ENCODE data around the gene PRICKLE2.
"Not testable (repeated sequence)": the region's sequence is repeated elsewhere in the genome, so short reads cannot be mapped to it uniquely, and the experiment has no call there.

PRICKLE2 gene

DNA sequence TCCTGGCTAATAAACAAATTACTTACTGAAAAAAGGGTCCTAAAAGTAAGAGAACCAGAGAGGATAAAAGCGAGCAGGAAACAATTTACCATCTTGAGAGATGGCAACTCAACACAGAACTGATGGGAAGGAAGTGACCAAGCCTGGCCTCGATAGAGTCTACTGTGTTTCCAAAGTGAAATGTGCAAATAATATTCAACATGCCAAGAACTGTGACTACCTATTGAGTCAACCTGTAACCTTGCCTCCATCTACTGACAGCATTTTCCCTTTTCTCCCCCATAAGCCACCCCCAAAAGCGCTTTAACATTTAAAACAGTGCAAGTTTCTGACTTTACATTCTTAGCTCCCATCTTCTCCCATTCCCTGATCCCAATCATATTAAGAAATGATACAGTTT, 126.6 kb downstream of the PRICKLE2 start:
- DNase-seq: no peak

DNA sequence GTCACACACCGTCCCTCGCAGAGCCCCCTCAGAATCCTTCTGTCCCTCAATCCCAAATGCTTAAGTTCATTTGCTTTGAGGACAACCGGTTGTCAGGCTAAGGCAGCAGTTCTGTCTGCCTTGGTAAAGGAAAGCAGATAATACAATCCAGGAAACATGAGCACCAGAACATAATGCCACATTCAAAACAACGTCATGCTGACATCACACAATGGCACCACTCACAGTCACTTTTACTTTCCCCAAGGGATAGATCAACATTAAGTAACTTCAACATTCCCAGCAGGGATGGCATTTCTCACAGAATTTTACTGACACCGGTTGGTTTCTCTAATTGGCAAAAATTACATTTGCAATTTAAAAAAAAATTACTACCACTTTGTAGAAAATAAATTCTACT, 127.3 kb downstream of the PRICKLE2 start:
- no peak for DNase-seq

DNA sequence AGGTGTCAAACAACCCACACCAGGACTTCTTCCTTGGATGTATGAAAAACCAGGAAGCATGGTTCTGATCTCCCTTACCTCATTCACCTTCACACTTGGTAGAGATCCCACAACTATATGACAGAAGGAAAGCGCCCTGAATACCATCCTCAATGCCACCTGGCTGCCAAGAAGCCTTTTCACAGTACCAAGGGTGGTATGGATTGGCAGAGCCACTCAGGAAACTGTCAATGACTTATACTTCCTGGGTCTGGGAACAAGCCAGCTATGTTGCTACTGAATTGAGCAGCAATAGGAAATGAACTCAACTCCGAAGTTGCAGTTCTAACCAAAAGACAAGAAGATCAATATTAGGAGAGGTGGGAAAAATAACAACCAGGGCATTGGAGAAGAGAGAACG, 129.5 kb downstream of the PRICKLE2 start:
- DNase-seq: no peak

DNA sequence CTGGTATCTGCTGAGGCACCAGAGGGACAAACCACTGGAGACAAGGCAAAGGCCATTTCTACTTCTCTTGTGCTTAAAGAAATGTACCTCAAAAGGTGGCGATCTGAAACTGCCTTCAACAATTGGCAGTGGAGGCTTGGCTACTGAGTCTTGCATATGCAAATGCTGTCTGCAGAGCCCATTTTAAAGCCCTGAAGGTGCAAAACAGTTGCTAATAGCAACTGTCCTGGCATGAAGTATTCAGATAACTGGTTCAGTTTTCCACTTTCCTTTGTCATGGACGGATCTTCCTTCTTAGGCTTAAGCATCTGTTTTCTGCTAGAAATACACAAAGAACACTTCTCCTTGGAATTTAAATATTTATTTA, 130.6 kb downstream of the PRICKLE2 start:
- no peak for DNase-seq

DNA sequence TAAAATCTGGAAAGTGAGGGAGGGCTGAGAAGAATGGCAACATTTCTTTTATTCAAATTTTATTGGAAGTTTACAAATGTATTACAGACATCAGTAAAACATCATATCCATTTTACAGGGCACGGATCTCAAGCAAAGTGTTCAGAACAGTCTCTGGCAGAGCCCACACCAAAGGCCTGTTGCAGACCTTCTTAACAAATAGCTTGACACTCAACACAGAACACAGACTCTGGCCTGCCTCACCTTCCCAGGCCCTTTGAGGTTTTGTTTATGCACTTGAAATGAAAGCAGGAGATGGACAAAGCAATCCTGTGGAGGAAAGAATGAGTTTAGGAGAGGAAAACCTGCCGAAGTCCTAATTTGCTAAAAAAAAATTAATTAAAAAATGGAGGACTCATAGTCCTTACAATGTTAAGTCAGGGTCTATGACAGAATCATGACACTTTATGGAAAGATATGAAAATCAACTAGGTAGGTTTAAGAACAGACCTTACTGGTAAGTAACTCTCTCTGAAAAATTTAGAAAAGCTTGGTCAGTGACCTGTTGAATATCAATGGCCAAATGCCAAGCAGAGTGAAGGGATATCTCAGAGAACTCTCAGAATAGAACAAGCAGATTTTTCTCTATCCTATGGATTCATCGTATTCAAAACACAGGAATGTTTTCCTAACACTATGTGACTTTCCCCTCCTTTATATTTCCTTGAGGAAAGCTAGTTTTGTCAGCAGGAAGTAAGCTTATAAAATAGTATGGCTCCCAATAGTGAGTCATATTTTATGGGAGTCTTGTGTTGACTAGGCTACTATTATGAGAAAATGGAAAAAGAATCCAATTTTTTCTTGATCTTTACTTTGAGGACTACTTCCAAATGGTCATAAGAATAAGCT, 131.2 kb downstream of the PRICKLE2 start:
- no peak for DNase-seq

DNA sequence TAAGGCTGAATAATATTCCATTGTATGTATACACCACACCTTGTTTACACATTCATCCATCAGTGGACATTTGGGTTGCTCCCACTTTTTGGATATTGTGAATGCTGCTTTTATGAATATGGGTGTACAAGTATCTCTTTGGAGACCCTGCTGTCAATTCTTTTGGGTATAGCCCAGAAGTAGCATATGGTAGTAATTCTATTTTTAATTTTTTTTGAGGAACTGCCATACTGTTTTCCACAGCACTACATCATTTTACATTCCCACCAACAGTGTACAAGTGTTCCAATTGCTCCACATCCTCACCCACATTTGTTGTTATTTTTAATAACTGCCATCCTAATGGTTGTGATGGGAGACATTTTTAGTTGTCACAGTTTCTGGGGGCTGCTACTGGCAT, 132.1 kb downstream of the PRICKLE2 start:
- DNase-seq: no peak

DNA sequence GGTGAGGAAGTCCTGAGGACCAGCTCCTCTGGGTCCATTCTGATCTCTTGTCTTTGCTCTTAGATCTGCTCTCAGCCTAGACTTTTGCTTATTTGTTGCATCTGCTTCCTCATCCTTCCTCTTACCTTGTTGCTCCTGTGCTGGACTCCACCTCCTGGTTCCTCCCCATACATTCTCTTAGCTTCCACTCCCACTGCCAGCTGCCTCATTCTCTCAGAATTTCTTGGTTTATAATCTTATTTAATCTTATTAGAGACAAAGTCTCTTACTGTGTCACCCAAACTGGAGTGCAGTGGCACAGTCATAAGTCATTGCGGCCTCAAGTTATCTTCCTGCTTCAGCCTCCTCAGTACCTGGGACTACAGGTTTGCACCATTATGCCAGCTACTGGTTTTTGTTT, 133.8 kb downstream of the PRICKLE2 start:
- no peak for DNase-seq

DNA sequence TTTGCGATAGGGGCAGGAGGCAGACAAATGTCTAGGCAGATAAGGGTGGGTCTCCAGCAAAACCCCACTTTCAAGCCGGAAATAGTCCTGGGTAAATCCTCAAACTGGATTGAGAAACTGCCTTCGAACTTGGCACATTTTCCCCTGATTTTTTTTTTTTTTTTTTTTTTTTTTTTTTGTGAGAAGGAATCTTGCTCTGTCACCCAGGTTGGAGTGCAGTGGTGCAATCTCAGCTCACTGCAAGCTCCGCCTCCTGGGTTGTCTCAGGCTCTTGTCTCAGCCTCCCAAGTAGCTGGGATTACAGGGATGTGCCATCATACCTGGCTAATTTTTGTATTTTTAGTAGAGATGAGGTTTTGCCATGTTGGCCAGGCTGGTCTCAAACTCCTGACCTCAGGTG, 135.9 kb downstream of the PRICKLE2 start:
- DNase-seq: not testable (repeated sequence)

DNA sequence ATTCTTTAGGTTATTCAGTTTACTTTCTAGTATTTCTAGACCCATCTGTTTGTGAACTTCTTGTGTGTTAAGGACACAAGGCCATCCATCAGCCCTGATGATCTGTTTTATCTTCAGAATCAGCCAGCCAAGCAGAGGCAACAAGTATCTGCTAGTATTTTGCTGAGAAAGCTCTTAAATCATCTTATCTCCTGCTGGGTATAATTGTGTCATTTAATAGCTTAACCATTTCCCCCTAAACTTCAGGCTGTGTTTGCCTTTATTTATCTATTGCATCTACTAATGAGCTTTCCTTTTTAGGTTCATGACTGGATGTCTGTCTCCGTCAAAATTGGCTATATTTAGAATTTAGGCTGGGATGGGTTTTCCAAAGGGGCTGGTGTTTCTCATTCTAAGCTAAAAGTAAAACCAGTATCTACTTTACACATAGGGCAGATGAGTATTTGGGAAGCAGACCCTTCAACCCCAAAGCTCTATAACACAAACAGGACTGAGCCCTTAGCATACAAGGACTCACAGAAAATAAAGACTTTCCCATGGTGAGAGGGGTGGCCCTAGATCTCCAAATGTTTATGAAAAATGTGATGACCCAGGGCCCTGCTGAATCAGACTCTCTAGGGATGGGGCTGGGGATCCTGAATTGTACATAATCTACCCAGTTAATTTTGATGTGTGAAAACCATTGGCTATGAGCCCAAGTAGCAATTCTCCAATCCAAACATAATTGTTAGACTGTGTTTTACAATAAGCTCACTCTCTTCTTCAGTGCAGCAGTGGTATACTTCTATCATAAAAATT, 136.7 kb downstream of the PRICKLE2 start:
- DNase-seq: no peak

DNA sequence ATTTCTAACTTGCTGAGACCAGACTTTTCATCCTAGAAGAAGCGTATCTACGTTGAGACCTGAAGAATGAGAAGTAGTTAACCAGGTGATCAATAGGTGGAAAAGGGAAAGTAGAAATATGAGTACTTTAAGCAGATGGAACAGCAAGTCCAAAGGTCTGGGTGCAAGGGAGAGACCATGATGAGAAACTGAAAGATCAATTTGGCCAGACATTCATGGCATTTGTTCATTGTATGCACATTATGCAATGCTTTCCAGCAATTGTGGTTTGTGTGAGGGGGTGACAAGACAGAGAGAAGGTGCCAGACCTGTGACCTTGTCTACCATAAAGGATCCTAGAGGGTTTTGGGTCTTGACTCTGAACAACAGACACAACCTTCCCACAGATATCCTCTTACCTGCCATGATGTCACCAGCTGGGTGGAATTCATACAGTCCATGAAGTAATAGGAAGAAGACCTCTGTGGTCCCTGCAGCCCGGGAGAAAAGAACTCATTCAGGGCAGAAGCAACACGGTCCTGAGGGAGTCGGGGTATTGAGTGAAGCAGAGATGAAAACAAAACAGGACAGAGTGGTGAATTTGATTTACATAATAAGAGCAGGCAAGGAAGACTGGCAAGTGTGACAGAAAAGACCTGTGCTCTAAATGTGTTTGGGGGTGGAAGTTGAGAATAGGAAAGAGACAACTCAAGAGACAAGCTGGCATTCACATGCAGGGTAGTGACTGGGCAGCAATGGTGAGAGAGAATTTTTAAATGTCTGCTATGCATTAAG, 138.6 kb downstream of the PRICKLE2 start:
- DNase-seq: no peak

DNA sequence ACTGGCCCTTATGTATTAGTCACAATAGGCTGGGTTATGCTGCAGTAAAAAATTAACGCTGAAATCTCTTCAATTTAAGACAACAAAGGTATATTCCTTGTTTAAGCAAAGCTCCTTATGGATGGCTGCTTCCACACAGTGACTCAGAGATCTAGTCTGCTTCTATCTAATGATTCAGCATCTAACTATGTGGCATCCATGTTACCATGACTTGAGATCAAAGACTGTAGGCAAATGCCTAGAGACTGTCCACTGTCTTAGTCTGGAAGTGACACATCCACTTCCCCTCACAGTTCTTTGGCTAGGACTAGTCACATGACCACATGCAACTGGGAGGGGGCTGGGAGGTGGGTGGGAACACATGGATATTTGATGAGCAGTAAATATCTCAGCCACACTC, 140.6 kb downstream of the PRICKLE2 start:
- DNase-seq: no peak

DNA sequence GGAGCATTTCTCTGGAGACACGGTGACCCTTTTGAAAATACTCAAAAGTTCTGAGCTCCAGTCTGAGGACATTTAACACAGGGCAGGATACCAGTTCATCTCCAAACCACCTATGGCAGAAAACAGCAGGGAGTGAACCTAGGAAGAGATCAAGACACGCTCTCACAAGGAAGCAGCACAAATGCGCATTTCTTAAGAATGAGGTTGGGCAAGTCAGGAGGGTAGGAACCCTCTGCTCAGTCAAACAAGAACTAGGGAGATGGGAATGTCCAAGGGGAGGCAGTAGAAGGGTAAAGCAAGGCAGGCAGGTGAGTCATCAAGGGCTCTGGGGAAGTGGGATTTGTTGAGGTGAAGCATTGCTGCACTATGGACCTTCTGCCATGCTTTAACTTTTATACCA, 141.7 kb downstream of the PRICKLE2 start:
- no peak for DNase-seq

DNA sequence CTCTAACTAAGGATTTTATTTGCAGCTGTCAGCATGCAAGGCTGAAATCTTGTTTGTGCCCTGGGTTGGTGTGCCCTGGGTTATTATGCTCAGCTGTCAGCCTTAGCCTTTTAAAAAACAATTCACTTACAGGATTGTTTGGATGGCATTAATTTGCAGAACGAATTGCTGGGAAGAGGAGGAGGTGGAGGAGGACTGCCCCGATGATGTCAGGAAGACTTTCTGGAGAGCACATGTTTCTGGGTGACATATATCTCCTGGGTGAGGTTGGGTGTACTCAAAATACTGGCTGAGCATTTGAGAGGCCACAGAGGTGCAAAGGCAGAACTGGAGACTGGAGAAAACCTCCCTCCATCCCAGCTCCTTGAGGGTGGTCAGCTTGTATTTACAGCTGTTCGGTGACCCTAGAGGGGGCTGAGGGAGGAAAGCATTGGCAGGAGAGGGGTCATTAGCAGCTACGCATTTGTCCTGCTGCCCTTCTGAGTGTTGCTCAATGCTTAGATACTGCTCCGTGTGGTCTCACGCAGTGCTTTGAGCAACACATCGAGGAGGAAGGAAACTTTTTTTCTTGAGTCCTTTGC, 142.2 kb downstream of the PRICKLE2 start:
- no peak for DNase-seq

DNA sequence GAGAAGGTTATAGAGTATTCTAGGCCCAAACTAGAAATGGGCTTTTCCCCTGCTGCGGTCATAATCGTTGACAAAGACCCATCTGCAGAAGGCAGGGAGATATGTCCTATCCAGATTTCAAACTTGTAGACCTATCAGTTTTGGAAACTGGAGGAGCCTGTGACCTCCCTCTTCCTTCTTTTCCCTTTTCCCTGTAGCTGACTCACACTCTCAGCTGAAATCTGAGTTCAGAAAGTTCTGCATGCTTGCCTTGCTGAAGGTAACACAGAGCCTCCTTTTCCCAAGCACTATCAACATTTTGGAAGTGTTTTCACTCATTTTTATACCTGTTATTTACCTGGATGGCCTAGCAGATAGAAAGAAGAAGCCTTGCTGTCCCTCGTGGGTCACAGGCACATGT, 142.9 kb downstream of the PRICKLE2 start:
- no peak for DNase-seq

DNA sequence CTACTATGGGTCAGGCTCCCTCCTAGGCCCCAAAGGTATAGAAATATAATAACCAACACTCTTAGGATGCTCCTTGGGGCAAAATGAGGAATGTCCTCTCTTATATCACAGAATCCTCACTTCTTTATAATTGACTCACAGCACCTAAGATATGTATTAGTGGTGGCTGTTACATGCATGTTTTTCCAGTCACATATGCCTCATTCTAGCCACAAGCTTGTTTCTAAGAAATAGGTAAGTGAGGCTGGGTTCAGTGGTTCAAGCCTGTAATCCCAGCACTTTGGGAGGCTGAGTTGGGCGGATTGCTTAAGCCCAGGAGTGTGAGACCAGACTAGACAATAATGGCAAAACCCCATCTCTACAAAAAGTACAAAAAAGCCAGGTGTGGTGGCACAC, 144.0 kb downstream of the PRICKLE2 start:
- no peak for DNase-seq

DNA sequence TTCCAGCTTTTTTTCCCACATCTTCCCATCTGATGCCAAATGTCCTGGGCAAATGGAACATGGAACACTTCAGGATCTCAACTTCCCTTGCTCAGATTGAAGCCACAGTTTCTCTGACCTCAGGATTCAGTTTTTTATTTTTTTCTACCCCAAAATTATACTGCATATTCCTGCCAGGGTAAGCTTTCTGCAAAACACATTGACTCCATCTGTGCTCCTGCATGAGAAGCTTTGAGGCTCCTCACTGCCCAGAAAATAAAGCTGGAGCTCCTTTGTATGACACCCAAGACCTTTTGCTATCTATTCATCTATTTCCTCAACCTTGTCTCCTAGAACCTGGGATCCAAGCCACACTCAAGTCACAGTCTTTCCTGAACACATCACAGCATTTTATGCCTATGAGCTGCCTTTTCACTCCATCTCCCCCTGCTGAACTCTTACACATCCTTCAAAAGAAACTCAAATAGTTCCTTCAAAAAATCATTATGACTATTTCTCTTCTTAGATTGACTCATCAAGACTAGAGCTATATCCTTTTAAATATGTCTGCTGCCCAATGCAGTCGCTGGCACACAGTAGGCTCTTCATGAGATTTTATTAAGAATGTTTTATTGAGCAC, 144.5 kb downstream of the PRICKLE2 start:
- no peak for DNase-seq

DNA sequence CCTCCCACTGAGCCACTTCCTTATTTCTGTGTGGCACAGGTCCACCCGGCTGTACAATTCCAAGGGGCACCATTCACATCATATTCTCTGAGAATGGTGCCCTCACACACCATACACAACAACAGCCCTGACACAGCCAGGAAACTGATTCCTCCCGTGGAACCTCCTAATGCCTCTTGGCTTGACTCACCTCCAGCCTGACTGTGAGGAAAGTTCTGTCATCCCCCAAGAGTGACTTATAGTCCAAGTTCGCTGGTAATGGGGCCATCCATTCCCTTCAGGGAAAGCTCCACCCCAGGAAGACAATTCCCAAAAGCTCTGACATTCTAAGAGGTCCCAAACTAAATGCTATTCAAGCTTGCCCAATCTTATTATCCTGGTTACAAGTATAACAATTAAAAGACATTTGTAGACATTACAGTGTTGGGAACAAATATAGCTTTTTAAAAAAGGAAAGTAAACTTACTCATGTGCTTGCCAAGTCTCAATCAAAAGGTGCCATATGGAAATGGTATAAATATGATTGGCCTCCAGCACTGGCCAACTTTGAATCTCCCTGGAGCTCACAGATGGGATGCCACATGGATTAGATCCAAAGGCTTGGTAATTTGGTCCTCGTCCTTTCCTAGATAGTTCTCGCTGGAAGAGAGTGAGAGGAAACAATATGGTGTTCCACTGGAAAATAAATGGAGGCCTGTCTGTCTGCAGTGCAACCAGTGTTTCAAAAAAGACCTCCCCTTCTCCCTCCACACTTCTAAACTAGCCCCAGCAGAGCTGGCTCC, 145.7 kb downstream of the PRICKLE2 start:
- DNase-seq: peak in 2 of 14 donors; percentile 6 to 29

DNA sequence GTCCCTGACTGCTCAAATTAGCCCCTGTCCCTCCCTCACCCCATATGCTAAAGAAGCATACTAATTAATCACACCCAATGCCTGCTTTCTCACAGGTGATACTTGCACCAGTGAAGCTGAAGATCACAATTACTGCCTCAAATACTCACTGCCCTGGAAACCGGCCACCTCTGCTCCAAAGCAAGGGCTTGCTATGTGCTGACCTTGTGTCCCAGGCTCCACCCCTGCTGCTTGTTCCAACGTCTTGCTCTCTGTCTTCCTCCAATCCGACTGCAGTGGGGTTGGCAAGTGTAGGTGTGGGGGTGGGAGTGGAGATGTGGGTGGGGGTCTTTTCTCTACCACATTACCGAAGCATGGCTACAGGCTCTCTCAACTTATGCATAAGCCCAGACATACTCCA, 146.3 kb downstream of the PRICKLE2 start:
- no peak for DNase-seq

DNA sequence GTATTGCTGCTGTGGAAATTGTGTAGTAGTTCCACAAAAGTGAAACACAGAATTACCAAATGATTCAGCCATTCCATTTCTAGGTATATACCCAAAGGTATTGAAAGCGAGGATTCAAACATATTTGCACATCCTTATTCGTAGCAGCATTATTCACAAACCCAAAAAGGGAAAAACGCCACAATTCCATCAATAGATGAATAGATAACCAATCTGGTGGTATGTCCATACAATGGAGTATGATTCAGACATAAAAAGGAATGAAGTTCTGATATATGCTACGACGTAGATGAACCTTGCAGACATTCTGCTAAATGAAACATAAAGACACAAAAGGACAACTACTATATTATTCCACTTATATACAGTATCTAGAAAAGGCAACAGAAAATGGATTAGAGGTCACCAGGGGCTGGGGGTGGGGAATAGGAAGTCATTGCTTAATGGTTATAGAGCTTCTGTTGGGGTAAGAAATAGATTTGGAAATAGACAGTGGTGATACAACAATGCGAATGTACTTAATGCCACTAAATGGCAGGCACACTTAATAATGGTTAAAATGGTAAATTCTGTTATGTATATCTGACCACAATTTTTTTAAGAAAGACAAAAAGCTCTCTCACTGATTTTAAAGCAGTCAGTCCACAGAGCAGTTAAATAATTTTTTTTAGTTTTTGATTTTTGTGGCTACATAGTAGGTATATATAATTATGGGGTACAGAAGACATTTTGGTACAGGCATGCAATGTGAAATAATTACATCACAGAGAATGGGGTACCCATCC, 150.2 kb downstream of the PRICKLE2 start:
- DNase-seq: no peak

DNA sequence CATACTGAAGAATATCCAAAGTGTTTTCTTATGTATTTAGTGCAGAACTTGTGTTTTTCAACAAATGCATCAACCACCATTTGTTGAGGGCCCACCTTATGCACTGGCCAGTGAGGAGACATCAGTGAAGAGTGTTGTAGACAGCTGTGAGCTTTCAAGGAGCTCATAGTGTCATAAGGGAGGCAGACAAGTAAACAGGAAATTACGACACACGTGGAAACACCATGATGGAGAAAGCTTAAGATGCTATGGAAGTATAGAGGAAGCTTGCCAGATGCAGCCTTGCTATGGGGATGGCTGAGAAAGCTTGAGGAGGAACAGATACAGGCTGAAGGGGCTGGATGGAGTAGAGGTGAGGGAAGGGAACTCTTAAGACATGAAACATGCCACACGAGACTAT, 151.2 kb downstream of the PRICKLE2 start:
- no peak for DNase-seq

Measured in C1 segment of cervical spinal cord (tissue), 14 donors.